ENCODE results near the gene TANGO6. TPM values are rescaled to one million over a fixed set of nuclear protein-coding genes. Genes with fewer than 3 reads are reported as not detected.

The TANGO6 gene
- total and polyA plus RNA-seq, 3 donors from 2014 or later: 23.1 to 41.3 (median 39.4) TPM

DNA sequence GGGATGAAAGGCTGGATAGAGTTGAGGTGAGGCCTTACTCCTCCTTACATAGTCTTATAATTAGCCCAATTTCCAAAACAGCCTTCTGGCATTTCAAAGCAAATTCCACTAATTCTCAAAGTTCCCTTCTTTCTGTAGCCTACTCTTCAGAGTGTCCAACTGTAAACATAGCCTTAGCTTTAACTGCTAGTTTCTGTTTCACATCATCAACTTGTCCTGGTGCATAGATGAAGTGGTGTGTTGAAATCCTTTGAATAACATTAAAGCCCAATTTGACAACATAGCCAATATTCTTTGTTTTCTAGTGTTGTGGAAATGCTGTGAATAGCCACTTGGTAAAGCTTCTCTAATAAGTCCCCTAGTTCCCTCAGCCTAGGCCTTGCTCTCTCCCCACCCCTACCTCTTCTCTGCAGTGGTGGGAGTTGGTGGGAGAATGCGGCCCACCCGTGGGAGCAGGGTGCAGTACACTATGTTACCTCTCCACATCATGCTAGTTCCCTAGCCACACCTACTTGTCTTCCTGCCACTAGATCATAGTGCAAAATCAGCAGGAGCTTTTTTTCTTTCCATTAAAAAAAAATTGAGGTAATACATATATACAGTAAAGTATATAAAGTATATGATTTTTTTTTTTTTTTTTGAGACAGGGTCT is 135.1 kb downstream of the TANGO6 start:
- intact Hi-C loops (cut with DNase I; ENCODE audit: low total_unique reads): no loop called here
- Histone ChIP-seq H3K4me3 (no peak overlapping the region), H3K9me3 (no peaks in the 10 kb centered on the region), H3K4me1 (no peaks in the 10 kb centered on the region), H3K27me3 (no peaks in the 10 kb centered on the region), H3K36me3 (ENCODE audit: low read depth, missing control alignments) (no peaks in the 10 kb centered on the region), H3K27ac (no peak overlapping the region)
- no peak for TF ChIP-seq POLR2A (IDR thresholded peaks at IDR 0.05)
- TF ChIP-seq, protein P1, sequence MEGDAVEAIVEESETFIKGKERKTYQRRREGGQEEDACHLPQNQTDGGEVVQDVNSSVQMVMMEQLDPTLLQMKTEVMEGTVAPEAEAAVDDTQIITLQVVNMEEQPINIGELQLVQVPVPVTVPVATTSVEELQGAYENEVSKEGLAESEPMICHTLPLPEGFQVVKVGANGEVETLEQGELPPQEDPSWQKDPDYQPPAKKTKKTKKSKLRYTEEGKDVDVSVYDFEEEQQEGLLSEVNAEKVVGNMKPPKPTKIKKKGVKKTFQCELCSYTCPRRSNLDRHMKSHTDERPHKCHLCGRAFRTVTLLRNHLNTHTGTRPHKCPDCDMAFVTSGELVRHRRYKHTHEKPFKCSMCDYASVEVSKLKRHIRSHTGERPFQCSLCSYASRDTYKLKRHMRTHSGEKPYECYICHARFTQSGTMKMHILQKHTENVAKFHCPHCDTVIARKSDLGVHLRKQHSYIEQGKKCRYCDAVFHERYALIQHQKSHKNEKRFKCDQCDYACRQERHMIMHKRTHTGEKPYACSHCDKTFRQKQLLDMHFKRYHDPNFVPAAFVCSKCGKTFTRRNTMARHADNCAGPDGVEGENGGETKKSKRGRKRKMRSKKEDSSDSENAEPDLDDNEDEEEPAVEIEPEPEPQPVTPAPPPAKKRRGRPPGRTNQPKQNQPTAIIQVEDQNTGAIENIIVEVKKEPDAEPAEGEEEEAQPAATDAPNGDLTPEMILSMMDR (IDR thresholded peaks at IDR 0.05): no peak
- WGBS, 2 donors: 70 to 91% methylated on average over 2 of the region's 2 CpGs
- DNase-seq: no peak

DNA sequence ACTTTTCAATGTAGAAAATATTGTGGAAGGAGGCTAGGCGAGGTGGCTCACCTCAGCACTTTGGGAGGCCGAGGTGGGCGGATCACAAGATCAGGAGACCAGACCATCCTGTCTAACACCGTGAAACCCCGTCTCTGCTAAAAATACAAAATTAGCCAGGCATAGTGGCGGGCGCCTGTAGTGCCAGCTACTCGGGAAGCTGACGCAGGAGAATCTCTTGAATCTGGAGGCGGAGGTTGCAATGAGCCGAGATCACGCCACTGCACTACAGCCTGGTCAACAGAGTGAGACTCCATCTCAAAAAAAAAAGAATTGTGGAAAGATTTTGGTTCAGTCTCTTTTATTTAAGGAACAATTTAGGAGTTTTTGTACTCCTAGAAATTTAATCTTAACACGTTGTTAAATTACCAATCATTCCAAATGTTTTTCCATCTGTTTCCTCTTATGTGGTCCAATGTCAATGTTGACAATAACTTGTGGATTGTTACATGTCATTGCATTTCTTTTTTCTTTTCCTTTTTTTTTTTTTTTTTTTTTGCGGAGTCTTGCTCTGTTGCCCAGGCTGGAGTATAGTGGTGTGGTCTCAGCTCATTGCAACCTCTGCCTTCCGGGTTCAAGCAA is 137.5 kb downstream of the TANGO6 start:
- Histone ChIP-seq H3K36me3 (ENCODE audit: low read depth, missing control alignments) (no peaks in the 10 kb centered on the region), H3K4me1 (peaks cover 2% of the 10 kb centered on the region), H3K4me3 (no peak overlapping the region), H3K27ac (no peak overlapping the region), H3K9me3 (no peaks in the 10 kb centered on the region), H3K27me3 (no peaks in the 10 kb centered on the region)
- WGBS, 2 donors: 91 to 92% methylated on average over 15 of the region's 15 CpGs
- intact Hi-C loops (cut with DNase I; ENCODE audit: low total_unique reads): no loop called here
- TF ChIP-seq, protein P1 (IDR thresholded peaks at IDR 0.05): no peak
- no peak for TF ChIP-seq POLR2A (IDR thresholded peaks at IDR 0.05)
- DNase-seq: no peak

DNA sequence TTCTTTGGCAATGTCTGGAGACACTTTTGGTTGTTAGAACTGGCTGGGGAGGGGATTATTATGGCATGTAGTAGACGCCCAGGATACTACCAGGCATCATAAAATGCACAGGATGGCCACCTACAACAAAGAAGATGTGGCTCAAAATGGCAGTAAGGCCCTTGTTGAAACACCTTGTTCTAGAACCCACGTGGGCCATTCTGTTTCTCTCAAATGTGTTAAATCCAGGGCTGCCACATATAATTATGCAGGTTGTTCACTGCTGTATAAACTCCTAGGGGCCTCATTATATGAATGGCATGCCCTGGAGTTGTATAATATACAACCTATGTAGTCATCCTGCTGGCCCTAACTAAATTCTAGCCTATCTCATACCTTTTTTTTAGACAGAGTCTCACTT is 138.6 kb downstream of the TANGO6 start:
- H3K27me3 ChIP-seq: no peaks in the 10 kb centered on the region
- intact Hi-C loops (cut with DNase I; ENCODE audit: low total_unique reads): no loop called here
- no peak for DNase-seq
- H3K4me3 ChIP-seq: no peak overlapping the region
- H3K36me3 ChIP-seq (ENCODE audit: low read depth, missing control alignments): no peaks in the 10 kb centered on the region
- WGBS, 2 donors: 79 to 94% methylated on average over 2 of the region's 2 CpGs
- peaks cover 9% of the 10 kb centered on the region for H3K4me1 ChIP-seq
- H3K9me3 ChIP-seq: no peaks in the 10 kb centered on the region
- no peak overlapping the region for H3K27ac ChIP-seq
- TF ChIP-seq POLR2A (IDR thresholded peaks at IDR 0.05): no peak
- TF ChIP-seq, protein P1 (IDR thresholded peaks at IDR 0.05): no peak

DNA sequence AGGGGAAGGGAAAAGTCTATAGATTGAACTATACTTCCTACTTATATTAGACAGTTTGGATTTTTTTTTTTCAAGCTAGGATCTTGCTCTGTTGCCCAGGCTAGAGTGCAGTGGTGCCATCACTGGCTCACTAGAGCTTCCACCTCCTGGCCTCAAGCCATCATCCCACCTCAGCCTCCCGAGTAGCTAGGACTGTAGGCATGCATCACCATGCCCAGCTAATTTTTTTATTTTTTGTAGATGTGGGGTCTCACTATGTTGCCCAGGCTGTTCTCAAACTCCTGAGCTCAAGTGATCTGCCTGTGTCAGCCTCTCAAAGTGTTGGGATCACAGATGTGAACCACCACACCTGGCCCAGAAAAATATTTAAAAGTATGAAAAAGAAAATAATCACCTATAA is 141.1 kb downstream of the TANGO6 start:
- 67 to 96% methylated on average over 1 of the region's 1 CpG for WGBS, 2 donors
- Histone ChIP-seq H3K27me3 (no peaks in the 10 kb centered on the region), H3K4me1 (peaks cover 9% of the 10 kb centered on the region), H3K36me3 (ENCODE audit: low read depth, missing control alignments) (no peaks in the 10 kb centered on the region), H3K27ac (no peak overlapping the region), H3K4me3 (no peak overlapping the region), H3K9me3 (no peaks in the 10 kb centered on the region)
- no peak for DNase-seq
- intact Hi-C loops (cut with DNase I; ENCODE audit: low total_unique reads): no loop called here
- TF ChIP-seq, protein P1 (IDR thresholded peaks at IDR 0.05): no peak
- TF ChIP-seq POLR2A (IDR thresholded peaks at IDR 0.05): no peak

DNA sequence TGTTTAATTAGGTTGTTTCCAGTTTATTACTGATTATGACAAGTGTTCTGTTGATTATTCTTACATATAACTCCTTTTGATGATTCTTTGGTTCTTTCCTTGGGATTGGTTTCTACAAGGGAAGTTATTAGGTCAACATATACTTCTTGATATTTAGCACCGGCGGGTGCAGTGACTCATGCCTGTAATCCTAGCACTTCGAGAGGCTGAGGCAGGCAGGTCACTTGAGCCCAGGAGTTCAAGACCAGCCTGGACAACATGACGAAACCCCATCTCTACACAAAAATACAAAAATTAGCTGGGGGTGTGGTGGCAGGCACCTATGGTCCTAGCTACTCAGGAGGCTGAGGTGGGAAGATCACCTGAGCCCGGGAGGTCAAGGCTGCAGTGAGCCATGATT is 141.9 kb downstream of the TANGO6 start:
- no peaks in the 10 kb centered on the region for H3K36me3 ChIP-seq (ENCODE audit: low read depth, missing control alignments)
- H3K4me3 ChIP-seq: no peak overlapping the region
- peak overlapping the region in 1 of 2 donors; percentile 28 for H3K27ac ChIP-seq
- peaks cover 9% of the 10 kb centered on the region for H3K4me1 ChIP-seq
- DNase-seq: no peak
- intact Hi-C loops (cut with DNase I; ENCODE audit: low total_unique reads): no loop called here
- H3K9me3 ChIP-seq: no peaks in the 10 kb centered on the region
- 94 to 96% methylated on average over 5 of the region's 5 CpGs for WGBS, 2 donors
- no peaks in the 10 kb centered on the region for H3K27me3 ChIP-seq
- no peak for TF ChIP-seq POLR2A (IDR thresholded peaks at IDR 0.05)
- TF ChIP-seq, protein P1 (IDR thresholded peaks at IDR 0.05): no peak
